Neural cell (in vitro differentiated cells): ENCODE data around the gene TPR. TPM values are rescaled to one million over a fixed set of nuclear protein-coding genes. Genes with fewer than 3 reads are reported as not detected.

Experiments used
- H2AFZ ChIP-seq: fragments of 200-600, 300-800 bp; sonication (generic), shearing (Covaris generic); 2 replicates; pipeline ENCODE4 v1.6.0; 2014; ENCODE audit warnings: low read depth, mild to moderate bottlenecking, antibody characterized with exemption, low read length, moderate library complexity
- H3F3A ChIP-seq: fragments of 200-600 bp; shearing (Covaris generic); 2 replicates; pipeline ENCODE4 v1.6.1; 2016; ENCODE audit warnings: mild to moderate bottlenecking, moderate library complexity, mixed read lengths, antibody characterized with exemption, low read length; ENCODE audit not compliant: insufficient read depth, poor library complexity, severe bottlenecking
- H3K27ac ChIP-seq: fragments of 200-600, 300-800 bp; sonication (generic), shearing (Covaris generic); 2 replicates; pipeline ENCODE4 v1.5.1; 2014; ENCODE audit warnings: mild to moderate bottlenecking, low read length, moderate library complexity
- H3K27me3 ChIP-seq: fragments of 300-800, 200-600 bp; sonication (generic), shearing (Covaris generic); 2 replicates; pipeline ENCODE4 v1.6.0; 2014; ENCODE audit warnings: mild to moderate bottlenecking, low read depth, low read length, moderate library complexity; ENCODE audit not compliant: insufficient read depth
- H3K36me3 ChIP-seq: fragments of 300-800, 200-600 bp; sonication (generic), shearing (Covaris generic); 2 replicates; pipeline ENCODE4 v1.5.1; 2014; ENCODE audit warnings: mild to moderate bottlenecking, antibody characterized with exemption, low read length, moderate library complexity; ENCODE audit not compliant: insufficient read depth
- H3K4me2 ChIP-seq: fragments of 300-800, 200-600 bp; sonication (generic), shearing (Covaris generic); 2 replicates; pipeline ENCODE4 v1.6.0; 2014; ENCODE audit warnings: mild to moderate bottlenecking, low read length
- H3K4me3 ChIP-seq: fragments of 300-800, 200-600 bp; sonication (generic), shearing (Covaris generic); 2 replicates; pipeline ENCODE4 v1.5.1; 2014; ENCODE audit warnings: mild to moderate bottlenecking, low read length, moderate library complexity
- H3K79me2 ChIP-seq: fragments of 200-600 bp; shearing (Covaris generic); replicated peaks from 2 replicates; pipeline ENCODE4 v1.6.0; 2014; ENCODE audit warnings: mild to moderate bottlenecking, low read length, moderate library complexity; ENCODE audit not compliant: insufficient read depth
- H3K9ac ChIP-seq: fragments of 300-800, 200-600 bp; sonication (generic), shearing (Covaris generic); 2 replicates; pipeline ENCODE4 v1.6.1; 2016; ENCODE audit warnings: mild to moderate bottlenecking, low read length, mixed read lengths
- H3K9me2 ChIP-seq: fragments of 200-600 bp; shearing (Covaris generic); 2 replicates; pipeline ENCODE4 v1.6.1; 2016; ENCODE audit warnings: mild to moderate bottlenecking, low read length, mixed read lengths; ENCODE audit not compliant: insufficient read depth
- H3K9me3 ChIP-seq: fragments of 200-600, 300-800 bp; sonication (generic), shearing (Covaris generic); 2 replicates; pipeline ENCODE4 v1.6.1; 2016; ENCODE audit warnings: mild to moderate bottlenecking, mixed run types, low read length, moderate library complexity, mixed read lengths
- H4K20me1 ChIP-seq: fragments of 200-600 bp; shearing (Covaris generic); 2 replicates; pipeline ENCODE4 v1.6.1; 2016; ENCODE audit warnings: mild to moderate bottlenecking, mixed run types; ENCODE audit not compliant: insufficient read depth
- EP300 ChIP-seq: fragments of 450-650 bp; conservative IDR thresholded peaks from 2 replicates; pipeline ENCODE4 v1.6.1; 2014; ENCODE audit warnings: antibody characterized with exemption, mild to moderate bottlenecking, moderate library complexity; ENCODE audit not compliant: poor library complexity, severe bottlenecking
- EZH2 ChIP-seq: fragments of 200-600, 300-800 bp; shearing (Covaris generic), sonication (generic); IDR thresholded peaks from 2 replicates; pipeline ENCODE4 v1.6.1; 2014; ENCODE audit warnings: antibody characterized with exemption, low read length, borderline replicate concordance, mild to moderate bottlenecking; ENCODE audit not compliant: insufficient read depth, poor library complexity, severe bottlenecking
- MXI1 ChIP-seq: fragments of 450-650 bp; conservative IDR thresholded peaks from 2 replicates; pipeline ENCODE4 v1.6.1; 2014; ENCODE audit warnings: antibody characterized with exemption, mild to moderate bottlenecking; ENCODE audit not compliant: poor library complexity, severe bottlenecking
- POLR2AphosphoS5 ChIP-seq: IDR thresholded peaks from 2 replicates; pipeline ENCODE4 v1.6.1; 2012
- RAD21 ChIP-seq: fragments of 450-650 bp; conservative IDR thresholded peaks from 2 replicates; pipeline ENCODE4 v1.6.1; 2014; ENCODE audit warnings: antibody characterized with exemption, mild to moderate bottlenecking, moderate library complexity
- SMC3 ChIP-seq: fragments of 450-650 bp; conservative IDR thresholded peaks from 2 replicates; pipeline ENCODE4 v1.6.1; 2014; ENCODE audit warnings: antibody characterized with exemption, mild to moderate bottlenecking, moderate library complexity; ENCODE audit not compliant: poor library complexity
- TAF1 ChIP-seq: IDR thresholded peaks from 2 replicates; pipeline ENCODE4 v1.6.1; 2012; ENCODE audit warnings: low read depth
- polyA plus RNA-seq: library from polyadenylated mRNA; depleted of rRNA; stranded (reverse); fragments of >200 nt; gene quantifications from 2 replicates; pipeline ENCODE4 v1.2.3, GENCODE V29; 2014
- TF ChIP-seq, protein P1 (sequence below): fragments of 450-650 bp; IDR thresholded peaks from 2 replicates; pipeline ENCODE4 v1.5.1; 2014; ENCODE audit warnings: antibody characterized with exemption, mild to moderate bottlenecking, moderate library complexity; ENCODE audit not compliant: poor library complexity, severe bottlenecking
- TF ChIP-seq, protein P2 (sequence below): IDR thresholded peaks from 2 replicates; pipeline ENCODE4 v1.6.1; 2012; ENCODE audit warnings: borderline replicate concordance

The TPR gene
- polyA plus RNA-seq, 1 donor from 2014 or later: 91.2 TPM

DNA sequence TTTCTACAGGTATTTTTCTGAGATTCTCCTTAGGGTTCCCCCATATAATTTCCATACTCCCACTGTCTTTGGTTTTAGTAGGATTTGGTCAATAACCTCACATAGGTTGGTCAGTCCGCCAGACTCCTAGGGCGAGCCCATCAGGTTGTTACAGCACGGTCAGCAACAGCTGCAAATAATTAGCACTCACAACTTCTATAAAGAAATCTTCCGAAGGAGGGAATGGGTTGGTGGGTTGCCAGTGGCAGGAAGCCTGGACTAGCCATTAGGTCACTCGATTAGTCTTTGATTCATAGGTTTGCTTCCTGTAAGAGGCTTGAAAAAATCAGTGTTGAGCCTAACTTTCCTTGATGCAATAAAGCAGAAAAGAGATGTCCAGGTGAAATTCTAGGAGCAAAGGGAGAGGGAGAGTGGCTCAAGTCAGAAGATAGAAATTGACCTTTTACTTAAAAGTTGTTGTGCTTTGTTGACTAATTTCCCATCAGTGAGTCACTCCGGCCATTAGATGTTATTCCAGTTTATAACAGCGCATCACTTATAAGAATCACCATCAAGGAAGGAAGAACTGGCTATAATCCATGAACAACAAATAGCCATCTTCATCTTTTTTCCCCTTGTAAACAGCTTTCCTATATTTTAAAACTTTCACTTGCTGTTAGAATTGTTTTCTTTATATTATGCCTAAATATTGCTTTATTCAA, 88.3 kb downstream of the TPR start:
- H3K4me3 ChIP-seq: no peak overlapping the region
- H3K36me3 ChIP-seq: no peaks in the 10 kb centered on the region
- no peaks in the 10 kb centered on the region for H3K9me2 ChIP-seq
- no peaks in the 10 kb centered on the region for H3K27me3 ChIP-seq
- H4K20me1 ChIP-seq: no peaks in the 10 kb centered on the region
- no peaks in the 10 kb centered on the region for H3K9me3 ChIP-seq
- H2AFZ ChIP-seq: no peak overlapping the region
- TF ChIP-seq SMC3: no peak
- H3K79me2 ChIP-seq: no peaks in the 10 kb centered on the region
- no peak overlapping the region for H3K4me2 ChIP-seq
- H3F3A ChIP-seq: no peaks in the 10 kb centered on the region
- no peak overlapping the region for H3K27ac ChIP-seq
- no peak overlapping the region for H3K9ac ChIP-seq

DNA sequence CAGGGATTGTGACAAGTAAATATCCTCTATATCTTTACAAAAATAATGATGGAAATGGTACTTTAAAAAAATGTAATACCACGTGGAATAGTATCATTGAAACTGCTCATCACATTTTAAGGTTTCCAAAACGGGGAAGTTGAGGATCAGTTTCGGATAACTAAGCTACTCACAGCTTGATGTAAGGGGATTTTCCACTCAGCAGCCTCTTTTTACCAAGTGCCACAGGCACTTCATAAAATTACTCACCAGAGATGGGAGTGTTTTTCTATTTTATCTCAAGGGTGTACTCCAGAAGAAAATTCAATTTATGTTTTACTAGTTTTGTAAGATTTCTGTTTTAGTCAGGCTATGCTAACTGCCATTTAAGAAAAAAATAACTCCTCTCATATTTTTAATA, 91.7 kb downstream of the TPR start:
- no peak overlapping the region for H3K27ac ChIP-seq
- no peak overlapping the region for H2AFZ ChIP-seq
- H3K4me3 ChIP-seq: no peak overlapping the region
- TF ChIP-seq SMC3 (no peak), POLR2AphosphoS5 (no peak), EP300 (no peak), EZH2 (no peak), RAD21 (no peak), MXI1 (no peak), TAF1 (no peak)
- TF ChIP-seq, protein P1, sequence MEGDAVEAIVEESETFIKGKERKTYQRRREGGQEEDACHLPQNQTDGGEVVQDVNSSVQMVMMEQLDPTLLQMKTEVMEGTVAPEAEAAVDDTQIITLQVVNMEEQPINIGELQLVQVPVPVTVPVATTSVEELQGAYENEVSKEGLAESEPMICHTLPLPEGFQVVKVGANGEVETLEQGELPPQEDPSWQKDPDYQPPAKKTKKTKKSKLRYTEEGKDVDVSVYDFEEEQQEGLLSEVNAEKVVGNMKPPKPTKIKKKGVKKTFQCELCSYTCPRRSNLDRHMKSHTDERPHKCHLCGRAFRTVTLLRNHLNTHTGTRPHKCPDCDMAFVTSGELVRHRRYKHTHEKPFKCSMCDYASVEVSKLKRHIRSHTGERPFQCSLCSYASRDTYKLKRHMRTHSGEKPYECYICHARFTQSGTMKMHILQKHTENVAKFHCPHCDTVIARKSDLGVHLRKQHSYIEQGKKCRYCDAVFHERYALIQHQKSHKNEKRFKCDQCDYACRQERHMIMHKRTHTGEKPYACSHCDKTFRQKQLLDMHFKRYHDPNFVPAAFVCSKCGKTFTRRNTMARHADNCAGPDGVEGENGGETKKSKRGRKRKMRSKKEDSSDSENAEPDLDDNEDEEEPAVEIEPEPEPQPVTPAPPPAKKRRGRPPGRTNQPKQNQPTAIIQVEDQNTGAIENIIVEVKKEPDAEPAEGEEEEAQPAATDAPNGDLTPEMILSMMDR: no peak
- TF ChIP-seq, protein P2, sequence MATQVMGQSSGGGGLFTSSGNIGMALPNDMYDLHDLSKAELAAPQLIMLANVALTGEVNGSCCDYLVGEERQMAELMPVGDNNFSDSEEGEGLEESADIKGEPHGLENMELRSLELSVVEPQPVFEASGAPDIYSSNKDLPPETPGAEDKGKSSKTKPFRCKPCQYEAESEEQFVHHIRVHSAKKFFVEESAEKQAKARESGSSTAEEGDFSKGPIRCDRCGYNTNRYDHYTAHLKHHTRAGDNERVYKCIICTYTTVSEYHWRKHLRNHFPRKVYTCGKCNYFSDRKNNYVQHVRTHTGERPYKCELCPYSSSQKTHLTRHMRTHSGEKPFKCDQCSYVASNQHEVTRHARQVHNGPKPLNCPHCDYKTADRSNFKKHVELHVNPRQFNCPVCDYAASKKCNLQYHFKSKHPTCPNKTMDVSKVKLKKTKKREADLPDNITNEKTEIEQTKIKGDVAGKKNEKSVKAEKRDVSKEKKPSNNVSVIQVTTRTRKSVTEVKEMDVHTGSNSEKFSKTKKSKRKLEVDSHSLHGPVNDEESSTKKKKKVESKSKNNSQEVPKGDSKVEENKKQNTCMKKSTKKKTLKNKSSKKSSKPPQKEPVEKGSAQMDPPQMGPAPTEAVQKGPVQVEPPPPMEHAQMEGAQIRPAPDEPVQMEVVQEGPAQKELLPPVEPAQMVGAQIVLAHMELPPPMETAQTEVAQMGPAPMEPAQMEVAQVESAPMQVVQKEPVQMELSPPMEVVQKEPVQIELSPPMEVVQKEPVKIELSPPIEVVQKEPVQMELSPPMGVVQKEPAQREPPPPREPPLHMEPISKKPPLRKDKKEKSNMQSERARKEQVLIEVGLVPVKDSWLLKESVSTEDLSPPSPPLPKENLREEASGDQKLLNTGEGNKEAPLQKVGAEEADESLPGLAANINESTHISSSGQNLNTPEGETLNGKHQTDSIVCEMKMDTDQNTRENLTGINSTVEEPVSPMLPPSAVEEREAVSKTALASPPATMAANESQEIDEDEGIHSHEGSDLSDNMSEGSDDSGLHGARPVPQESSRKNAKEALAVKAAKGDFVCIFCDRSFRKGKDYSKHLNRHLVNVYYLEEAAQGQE: no peak
- no peaks in the 10 kb centered on the region for H3K9me2 ChIP-seq
- H3K36me3 ChIP-seq: no peaks in the 10 kb centered on the region
- no peak overlapping the region for H3K9ac ChIP-seq
- no peaks in the 10 kb centered on the region for H4K20me1 ChIP-seq
- no peaks in the 10 kb centered on the region for H3F3A ChIP-seq
- H3K27me3 ChIP-seq: no peaks in the 10 kb centered on the region
- no peaks in the 10 kb centered on the region for H3K79me2 ChIP-seq
- H3K9me3 ChIP-seq: no peaks in the 10 kb centered on the region
- no peak overlapping the region for H3K4me2 ChIP-seq
